Right forelimb (tissue), 1 donor: ENCODE measurements around the gene PSMD6.

ENCODE experiments used
- DNase-seq: peaks from one replicate; pipeline ENCODE4 v3.0.0-alpha.2; 2018

The PSMD6 gene

DNA sequence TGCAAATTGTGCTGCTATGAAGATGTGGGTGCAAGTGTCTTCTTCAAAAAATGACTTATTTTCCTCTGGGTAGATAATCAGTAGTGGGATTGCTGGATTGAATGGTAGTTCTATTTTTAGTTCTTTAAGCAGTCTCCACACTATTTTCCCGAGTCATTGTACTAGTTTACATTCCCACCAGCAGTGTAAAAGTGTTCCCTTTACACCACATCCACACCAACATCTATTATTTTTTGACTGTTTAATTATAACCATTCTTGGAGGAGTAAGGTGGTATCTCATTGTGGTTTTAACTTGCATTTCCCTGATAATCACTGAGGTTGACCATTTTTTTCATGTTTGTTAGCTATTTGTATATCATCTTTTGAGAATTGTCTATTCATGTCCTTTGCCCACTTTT, 19.7 kb upstream of the PSMD6 start:
- DNase-seq: no peak

GRCh38 chr3:64039981-64040733, 16.9 kb upstream of the PSMD6 start:
- no peak for DNase-seq

DNA sequence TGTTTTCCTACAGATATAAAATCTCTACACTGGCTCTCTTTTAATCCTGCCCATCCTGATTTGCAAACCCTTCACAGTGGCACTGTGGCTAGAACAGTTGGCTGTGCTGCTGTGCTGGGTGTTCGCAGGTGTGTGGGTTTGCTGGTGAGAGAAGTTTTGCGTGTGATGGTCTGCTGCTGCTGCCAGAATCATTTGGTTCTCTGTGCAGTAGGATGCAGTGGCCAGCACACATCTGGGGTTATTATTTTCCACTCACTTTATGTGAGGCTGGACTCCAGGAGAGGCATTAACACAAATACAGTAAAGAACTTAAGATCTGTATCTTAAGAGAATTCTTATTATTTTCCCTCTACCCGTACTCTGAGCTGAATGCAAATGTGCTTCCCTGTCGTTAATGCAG, 16.0 kb upstream of the PSMD6 start:
- DNase-seq: no peak

GRCh38 chr3:64038253-64038767, 15.0 kb upstream of the PSMD6 start:
- no peak for DNase-seq

GRCh38 chr3:64037084-64037483, 13.8 kb upstream of the PSMD6 start:
- DNase-seq: no peak

DNA sequence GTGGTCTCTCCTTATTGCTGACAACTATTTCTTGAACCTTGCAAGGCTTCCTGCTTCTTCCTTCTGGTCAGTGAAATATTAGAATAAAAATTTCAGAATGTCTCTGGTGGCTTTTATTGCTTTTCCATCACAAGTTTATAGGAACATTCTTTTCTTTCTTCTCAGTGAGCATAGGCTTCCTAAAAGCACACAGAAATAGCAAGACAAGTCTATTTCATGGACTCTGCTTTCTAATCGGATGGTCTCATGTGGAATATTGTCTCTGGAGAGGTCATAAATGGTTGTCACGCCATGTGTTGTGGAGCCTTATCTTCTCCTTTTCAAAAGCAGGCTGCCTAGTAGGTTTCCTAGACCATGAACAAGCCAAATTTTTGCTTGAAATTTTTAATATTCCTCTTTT, 9.8 kb upstream of the PSMD6 start:
- no peak for DNase-seq

DNA sequence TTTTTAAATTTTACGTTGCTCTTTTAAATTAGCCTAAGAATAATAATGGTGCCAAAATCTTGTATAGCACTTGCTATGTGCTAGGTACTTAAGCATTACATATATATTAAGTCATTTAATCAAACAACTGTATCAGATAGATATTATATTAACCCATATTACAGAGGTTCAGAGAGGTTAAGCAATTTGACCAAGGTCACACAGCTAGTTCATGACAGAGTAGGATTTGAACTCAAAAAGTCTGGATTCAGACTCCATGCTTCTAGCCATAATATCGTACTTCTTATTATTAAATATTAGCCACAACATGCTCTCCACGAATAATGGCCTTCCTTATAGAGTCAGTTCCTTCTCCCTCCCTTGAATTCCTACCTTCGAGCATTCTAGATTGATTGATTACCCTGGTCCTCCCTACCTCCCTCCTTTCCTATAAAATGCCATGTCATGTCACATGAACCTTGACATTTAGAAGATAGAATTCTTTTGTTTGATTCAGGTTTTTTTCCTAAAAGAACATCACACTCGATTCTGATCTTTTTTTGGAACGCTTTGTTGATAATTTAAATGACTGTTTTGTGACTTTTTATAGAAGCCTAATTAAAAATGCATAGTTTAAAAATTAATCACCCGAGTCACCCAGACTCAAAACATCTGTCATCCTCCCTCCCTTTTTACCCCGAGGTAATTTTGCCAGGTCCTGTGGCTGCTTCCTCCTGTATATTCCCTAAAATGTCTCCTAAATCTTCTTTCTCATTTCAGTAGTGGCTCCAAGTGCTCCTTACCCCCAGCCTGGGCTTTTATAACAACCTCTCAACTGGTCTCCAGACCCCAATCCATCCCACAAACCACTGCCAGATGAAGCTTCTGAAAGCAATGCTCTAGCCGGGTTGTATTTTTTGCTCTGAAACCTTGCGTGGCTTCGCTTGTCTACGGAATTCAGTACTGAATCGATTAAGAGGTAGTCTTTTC, 8.5 kb upstream of the PSMD6 start:
- no peak for DNase-seq

- DNase-seq: peak; percentile 85
These were observed 7.4 kb upstream of the PSMD6 start for GRCh38 chr3:64030741-64031140.

DNA sequence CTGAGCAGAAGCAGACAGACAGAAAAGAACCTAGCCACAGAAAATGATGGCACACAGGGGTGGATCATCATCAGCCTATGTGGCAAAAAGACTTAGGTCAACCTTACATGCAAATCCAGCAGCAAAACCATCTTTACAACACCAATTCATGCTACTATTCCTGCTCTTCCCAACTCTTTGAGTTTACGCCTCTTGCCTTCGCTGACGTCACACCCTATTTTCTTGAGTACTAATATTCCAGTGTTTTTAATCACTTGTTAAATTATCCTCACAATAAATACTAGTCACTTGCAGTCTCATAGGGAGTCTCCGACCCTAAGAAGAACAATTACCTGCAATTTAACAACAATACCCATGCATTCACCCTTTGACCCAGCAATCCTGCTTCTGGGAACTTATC, 6.0 kb upstream of the PSMD6 start:
- no peak for DNase-seq

- DNase-seq: no peak
These were observed 5.5 kb upstream of the PSMD6 start for GRCh38 chr3:64028754-64029153.

- DNase-seq: no peak
These were observed 4.4 kb upstream of the PSMD6 start for GRCh38 chr3:64027658-64028057.

GRCh38 chr3:64026346-64026745, 3.1 kb upstream of the PSMD6 start:
- DNase-seq: no peak

DNA sequence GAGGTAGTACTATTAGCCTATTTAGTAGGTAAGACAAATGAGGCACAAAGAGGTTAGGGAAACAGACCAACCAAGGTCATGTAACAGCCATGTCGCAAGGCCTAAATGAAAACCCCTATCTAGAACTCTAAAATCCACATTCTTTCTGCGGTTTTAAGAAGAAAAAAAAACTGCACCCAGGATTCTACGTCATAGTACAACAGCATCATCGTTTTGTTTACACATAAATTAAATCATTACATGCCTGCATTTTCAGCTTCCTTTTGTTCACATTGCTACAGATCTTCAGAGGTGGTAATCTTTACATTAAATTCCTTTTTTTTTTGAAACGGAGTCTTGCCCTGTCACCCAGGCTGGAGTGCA, 548 bp upstream of the PSMD6 start:
- DNase-seq: no peak

GRCh38 chr3:64022451-64023186, 675 bp downstream of the PSMD6 start:
- DNase-seq: no peak

DNA sequence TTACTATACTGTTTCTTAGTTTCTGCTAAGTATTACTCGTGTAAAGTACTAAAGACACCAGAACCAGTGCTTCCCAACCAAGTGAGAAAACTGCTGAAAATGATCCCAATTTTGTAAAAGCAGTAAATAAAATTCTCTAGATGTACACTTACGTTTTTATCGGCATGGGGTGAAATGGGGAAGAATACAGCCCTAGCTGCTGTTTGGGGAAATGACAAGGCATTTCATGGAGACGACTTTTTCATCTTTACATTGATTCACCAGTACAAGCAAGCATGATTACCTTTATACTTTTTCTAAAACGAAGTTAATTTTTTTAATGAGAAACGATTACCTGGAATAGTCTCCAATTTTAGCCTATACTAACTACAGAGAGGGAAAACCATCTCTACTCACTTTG, 1.4 kb downstream of the PSMD6 start:
- DNase-seq: no peak

GRCh38 chr3:64019879-64020278, 3.4 kb downstream of the PSMD6 start:
- DNase-seq: no peak

DNA sequence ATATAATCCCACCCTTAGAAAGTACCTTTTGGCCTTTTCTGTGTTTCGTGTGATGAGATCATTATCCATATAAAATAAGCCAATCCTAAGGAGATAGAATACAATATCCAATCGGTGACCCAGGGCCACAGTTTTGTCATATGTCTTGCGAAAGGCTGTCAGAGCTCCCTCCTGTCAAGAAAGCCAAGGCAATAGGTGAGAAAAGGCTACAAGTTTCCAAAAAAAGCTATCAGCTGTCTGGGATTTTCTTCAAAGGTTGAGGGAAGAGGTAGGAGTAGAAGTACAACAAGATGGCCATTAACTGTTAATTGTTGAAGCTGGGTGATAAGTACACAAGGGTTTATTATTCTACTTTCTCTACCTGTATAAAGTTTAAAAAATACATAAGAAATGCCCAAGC, 4.0 kb downstream of the PSMD6 start:
- no peak for DNase-seq

DNA sequence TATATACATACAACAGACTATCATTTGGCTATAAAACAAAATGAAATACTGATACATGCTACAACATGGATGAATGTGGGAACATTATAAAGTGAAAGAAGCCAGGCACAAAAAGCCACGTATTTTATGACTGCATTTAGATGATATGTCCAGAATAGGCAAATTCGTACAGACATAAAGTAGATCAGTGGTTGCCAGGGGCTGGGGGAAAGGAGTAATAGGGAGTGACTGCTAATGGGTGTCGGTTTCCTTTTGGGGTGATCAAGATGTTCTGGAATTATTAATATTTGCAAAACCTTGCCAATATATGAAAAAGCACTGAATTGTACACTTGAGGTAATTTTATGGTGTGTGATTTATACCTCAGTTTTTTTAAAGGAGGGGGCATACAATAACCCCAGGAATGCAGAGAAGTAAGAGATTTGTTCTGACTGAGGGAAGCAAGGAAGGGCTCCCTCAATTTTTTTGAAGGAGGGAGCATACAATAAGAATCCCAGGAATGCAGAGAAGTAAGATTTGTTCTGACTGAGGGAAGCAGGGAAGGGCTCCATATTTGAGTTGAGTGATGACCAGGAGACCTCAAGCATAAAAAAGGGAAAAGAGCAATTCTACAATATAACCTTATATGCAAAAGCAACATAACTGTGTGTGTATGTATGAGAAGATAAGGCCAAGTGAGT, 6.2 kb downstream of the PSMD6 start:
- DNase-seq: no peak

- no peak for DNase-seq
These were observed 11.6 kb downstream of the PSMD6 start for GRCh38 chr3:64011685-64012084.

GRCh38 chr3:64010199-64010598, 13.1 kb downstream of the PSMD6 start:
- no peak for DNase-seq

DNA sequence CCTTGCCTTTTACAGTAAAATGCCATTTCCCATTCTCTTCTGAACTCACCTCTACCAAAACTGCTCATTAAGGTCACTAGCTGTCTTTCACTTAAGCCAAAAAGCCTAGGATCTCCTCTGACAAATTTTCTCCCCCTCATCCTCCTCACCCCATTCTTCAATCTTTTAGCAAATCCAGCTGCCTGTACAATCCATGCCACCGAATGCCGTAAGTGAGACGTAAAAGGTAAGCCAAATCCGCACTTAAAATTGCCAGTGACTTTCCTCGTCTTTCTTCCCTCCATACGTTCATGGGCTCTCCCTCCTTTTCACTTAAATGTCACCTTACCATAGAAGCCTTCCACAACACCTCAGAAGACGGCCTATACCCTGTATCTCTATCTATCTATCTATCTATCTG, 13.8 kb downstream of the PSMD6 start:
- no peak for DNase-seq

- no peak for DNase-seq
These were observed 14.6 kb downstream of the PSMD6 start for GRCh38 chr3:64008487-64009351.
